ENCODE results near the gene AKAP17A. TPM values are rescaled to one million over a fixed set of nuclear protein-coding genes. Genes with fewer than 3 reads are reported as not detected.

The AKAP17A gene
- total RNA-seq (2022), result 39.4 and 39.9 TPM in 2 replicates
- Bru-seq, nascent RNA, result percentile 61 among the genes with signal in this experiment
- BruChase-seq, experiment 1, labeled RNA remaining after a 6-hour chase, result percentile 70 among the genes with signal in this experiment
- percentile 78 among the genes with signal in this experiment for BruChase-seq, experiment 2, labeled RNA remaining after a 2-hour chase
- long read RNA-seq, transcript AKAP17A-202 (4 exons, 2,187 nt), result minor isoform, 23 of 96 reads
- long read RNA-seq, transcript AKAP17A-201 (5 exons, 3,204 nt), result major isoform, 44 of 96 reads
- long read RNA-seq, transcript AKAP17A-203 (6 exons, 3,232 nt), result minor isoform, 5 of 96 reads
- long read RNA-seq, partial matches to known transcripts, result 9 of 96 reads
- long read RNA-seq, other reads (novel, unspliced or antisense), result 15 of 96 reads

- peak; percentile 97 for DNase-seq
- Mint-ChIP-seq H3K4me1 (ENCODE audit: low read depth, unreplicated experiment) (no peaks in the 10 kb centered on the region), H3K9me3 (ENCODE audit: low read depth, unreplicated experiment) (no peaks in the 10 kb centered on the region), H3K27me3 (ENCODE audit: unreplicated experiment) (no peaks in the 10 kb centered on the region), H3K27ac (ENCODE audit: unreplicated experiment) (peak within 1 kb of the TSS; percentile 79), H3K4me3 (ENCODE audit: low read depth, unreplicated experiment) (peak within 1 kb of the TSS; percentile 83), H3K36me3 (ENCODE audit: insufficient read depth, unreplicated experiment) (peaks cover 47% of the 10 kb centered on the region)
- intact Hi-C loops (cut with micrococcal nuclease; ENCODE audit: unreplicated experiment), result no loop called here
- CTCF ChIA-PET, result no interaction called here
- BruUV-seq (replicated peaks), result no TSS peak
- no peak for TF ChIP-seq CTCF (IDR thresholded peaks at IDR 0.05; ENCODE audit: unreplicated experiment)
Observed at GRCh38 chrX:1591102-1591862, at the start of gene AKAP17A. Gene AKAP17A (plus strand): TSS chrX:1591604. CDS start chrX:1593463, 1,859 bp downstream.

- H3K4me3 Mint-ChIP-seq (ENCODE audit: low read depth, unreplicated experiment), result no peak overlapping the region
- no peaks in the 10 kb centered on the region for H3K36me3 Mint-ChIP-seq (ENCODE audit: insufficient read depth, unreplicated experiment)
- no peak for TF ChIP-seq CTCF (IDR thresholded peaks at IDR 0.05; ENCODE audit: unreplicated experiment)
- no peak for DNase-seq
- no peak overlapping the region for H3K27ac Mint-ChIP-seq (ENCODE audit: unreplicated experiment)
- no peaks in the 10 kb centered on the region for H3K9me3 Mint-ChIP-seq (ENCODE audit: low read depth, unreplicated experiment)
- H3K27me3 Mint-ChIP-seq (ENCODE audit: unreplicated experiment), result no peaks in the 10 kb centered on the region
- CTCF ChIA-PET, result no interaction called here
- intact Hi-C loops (cut with micrococcal nuclease; ENCODE audit: unreplicated experiment), result no loop called here
- H3K4me1 Mint-ChIP-seq (ENCODE audit: low read depth, unreplicated experiment), result no peaks in the 10 kb centered on the region
- BruUV-seq (replicated peaks), result no TSS peak
Observed at GRCh38 chrX:1542994-1543725, 48.2 kb upstream of the AKAP17A start.

GRCh38 chrX:1545776-1546408 is 45.5 kb upstream of the AKAP17A start:
- no TSS peak for BruUV-seq (replicated peaks)
- intact Hi-C loops (cut with micrococcal nuclease; ENCODE audit: unreplicated experiment), result no loop called here
- Mint-ChIP-seq H3K27ac (ENCODE audit: unreplicated experiment) (no peak overlapping the region), H3K36me3 (ENCODE audit: insufficient read depth, unreplicated experiment) (no peaks in the 10 kb centered on the region), H3K4me3 (ENCODE audit: low read depth, unreplicated experiment) (no peak overlapping the region), H3K4me1 (ENCODE audit: low read depth, unreplicated experiment) (no peaks in the 10 kb centered on the region), H3K27me3 (ENCODE audit: unreplicated experiment) (no peaks in the 10 kb centered on the region), H3K9me3 (ENCODE audit: low read depth, unreplicated experiment) (no peaks in the 10 kb centered on the region)
- no peak for DNase-seq
- CTCF ChIA-PET, result no interaction called here
- no peak for TF ChIP-seq CTCF (IDR thresholded peaks at IDR 0.05; ENCODE audit: unreplicated experiment)

- intact Hi-C loops (cut with micrococcal nuclease; ENCODE audit: unreplicated experiment), result no loop called here
- no TSS peak for BruUV-seq (replicated peaks)
- Mint-ChIP-seq H3K36me3 (ENCODE audit: insufficient read depth, unreplicated experiment) (no peaks in the 10 kb centered on the region), H3K4me1 (ENCODE audit: low read depth, unreplicated experiment) (no peaks in the 10 kb centered on the region), H3K27me3 (ENCODE audit: unreplicated experiment) (peaks cover 8% of the 10 kb centered on the region), H3K4me3 (ENCODE audit: low read depth, unreplicated experiment) (no peak overlapping the region), H3K27ac (ENCODE audit: unreplicated experiment) (no peak overlapping the region), H3K9me3 (ENCODE audit: low read depth, unreplicated experiment) (peaks cover 2% of the 10 kb centered on the region)
- TF ChIP-seq CTCF (IDR thresholded peaks at IDR 0.05; ENCODE audit: unreplicated experiment), result no peak
- CTCF ChIA-PET, result no interaction called here
- no peak for DNase-seq
Observed at GRCh38 chrX:1546691-1547251, 44.6 kb upstream of the AKAP17A start.

Measured in Calu3 (cell line).